K562 (cell line): ENCODE data around the gene COL6A6. TPM values are rescaled to one million over a fixed set of nuclear protein-coding genes. Genes with fewer than 3 reads are reported as not detected.

Source experiments
- ATAC-seq: fragments of 200-7000 bp; cut with Tn5 transposase; 3 replicates; pipeline ENCODE4 v1.9.1; 2020; ENCODE audit warnings: moderate library complexity
- BruUV-seq: library from RNA; stranded (reverse); fragments of 400-500 nt; replicated peaks from 2 replicates; lab custom pipeline; 2021; lab: Mats Ljungman, UMichigan
- CTCF ChIA-PET: fragments of 300-600 bp; formaldehyde crosslinking; extraction: SDS; loops from one replicate; lab custom pipeline; 2021; ENCODE audit warnings: low intra/inter-chr PET ratio; lab: Yijun Ruan, JAX
- POLR2A ChIA-PET: fragments of 300-600, 350-650 bp; sonication (Branson Sonifier 250); formaldehyde crosslinking; extraction: SDS; loops from one replicate; lab custom pipeline; 2021; ENCODE audit warnings: antibody characterized with exemption, inconsistent platforms; lab: Yijun Ruan, JAX
- DNase-seq, 4 experiments: peaks; one replicate each; pipeline versions ENCODE4 v3.0.0 to v3.0.0-alpha.2; 2011 to 2018; ENCODE audit warnings: low spot score in 3 of 4, mixed read lengths in 3 of 4; ENCODE audit errors: extremely low read depth in 1 of 4
- FAIRE-seq: peaks from 2 replicates; lab custom pipeline; 2011; peaks lifted over from hg19 to GRCh38; lab: Jason Lieb, UNC
- H2AFZ ChIP-seq: 2 replicates; pipeline ENCODE4 v1.6.0; 2011; ENCODE audit warnings: low read depth, low read length, control low read depth, inconsistent platforms
- H3K27ac ChIP-seq: fragments of 200-600 bp; 3 replicates; pipeline ENCODE4 v1.8.0; 2011; ENCODE audit warnings: low read depth, mild to moderate bottlenecking, control low read depth, inconsistent platforms, low read length, moderate library complexity, mixed read lengths; ENCODE audit errors: extremely low read depth
- H3K27me3 ChIP-seq, 2 experiments: fragments of 300-600 bp in 1 of 2; 2 replicates in 1 of 2; 3 replicates in 1 of 2; pipeline versions ENCODE4 v1.6.0 to v1.8.0; 2011; ENCODE audit warnings: inconsistent platforms in 2 of 2, low read length in 2 of 2, mild to moderate bottlenecking in 1 of 2, mixed read lengths in 1 of 2, moderate library complexity in 1 of 2; ENCODE audit not compliant: control insufficient read depth in 2 of 2, insufficient read depth in 2 of 2
- H3K36me3 ChIP-seq: fragments of 300-600 bp; 3 replicates; pipeline ENCODE4 v1.8.0; 2011; ENCODE audit warnings: mild to moderate bottlenecking, low read length, inconsistent platforms; ENCODE audit not compliant: control insufficient read depth, insufficient read depth
- H3K4me1 ChIP-seq, 2 experiments: fragments of 200-600 bp in 1 of 2; replicated peaks in 1 of 2; 2 replicates in 1 of 2; 3 replicates in 1 of 2; pipeline versions ENCODE4 v1.5.1 to v1.8.0; 2011; ENCODE audit warnings: inconsistent platforms in 2 of 2, low read length in 2 of 2, mild to moderate bottlenecking in 1 of 2, mixed read lengths in 1 of 2, moderate library complexity in 1 of 2; ENCODE audit not compliant: control insufficient read depth in 2 of 2, insufficient read depth in 2 of 2
- H3K4me2 ChIP-seq: 2 replicates; pipeline ENCODE4 v1.6.1; 2011; ENCODE audit warnings: low read length, control low read depth, inconsistent platforms, mixed read lengths; ENCODE audit not compliant: insufficient read depth
- H3K4me3 ChIP-seq: fragments of 200-600 bp; sonication (generic), shearing (Covaris generic); 2 replicates; pipeline ENCODE4 v1.5.1; 2016; ENCODE audit warnings: control low read depth, inconsistent platforms
- H3K79me2 ChIP-seq: fragments of 200-600 bp; 3 replicates; pipeline ENCODE4 v1.8.0; 2011; ENCODE audit warnings: low read length, inconsistent platforms; ENCODE audit not compliant: control insufficient read depth, insufficient read depth
- H3K9ac ChIP-seq, 2 experiments: 2 replicates each; pipeline versions ENCODE4 v1.6.0 to v1.6.1; 2011; ENCODE audit warnings: low read depth in 2 of 2, low read length in 2 of 2, control low read depth in 1 of 2, inconsistent platforms in 1 of 2, mild to moderate bottlenecking in 1 of 2, mixed read lengths in 1 of 2; ENCODE audit not compliant: insufficient read depth in 1 of 2
- H3K9me1 ChIP-seq: one replicate; pipeline ENCODE4 v1.6.0; 2011; ENCODE audit warnings: inconsistent platforms, mild to moderate bottlenecking, low read length, moderate library complexity; ENCODE audit not compliant: control insufficient read depth, insufficient read depth
- H3K9me3 ChIP-seq: replicated peaks from 2 replicates; pipeline ENCODE4 v1.5.1; 2011; ENCODE audit warnings: low read depth, low read length, inconsistent platforms; ENCODE audit not compliant: control insufficient read depth, insufficient read depth
- H4K20me1 ChIP-seq: replicated peaks from 2 replicates; pipeline ENCODE4 v1.6.1; 2011; ENCODE audit warnings: low read length, inconsistent platforms, mixed read lengths; ENCODE audit not compliant: control insufficient read depth, insufficient read depth
- BMI1 ChIP-seq: fragments of 150-350 bp; IDR thresholded peaks from 2 replicates; pipeline ENCODE4 v1.6.1; 2014; ENCODE audit warnings: low read length
- CBX2 ChIP-seq: fragments of 200-600 bp; sonication (generic); IDR thresholded peaks from one replicate; pipeline ENCODE4 v1.6.1; 2012; ENCODE audit warnings: mild to moderate bottlenecking, low read length, inconsistent platforms; ENCODE audit not compliant: insufficient read depth, poor library complexity, severe bottlenecking
- HMG20B ChIP-seq: fragments of 250-450 bp; sonication (Bioruptor Pico); IDR thresholded peaks from 2 replicates; pipeline ENCODE4 v1.5.0; 2021; ENCODE audit warnings: mild to moderate bottlenecking
- ILK ChIP-seq: fragments of 450-650 bp; IDR thresholded peaks from 2 replicates; pipeline ENCODE4 v1.6.1; 2016; ENCODE audit warnings: missing genetic modification characterization, low read depth, mild to moderate bottlenecking, missing compliant biosample characterization, moderate library complexity, borderline replicate concordance
- MAFG ChIP-seq: fragments of 450-650 bp; conservative IDR thresholded peaks from 2 replicates; pipeline ENCODE4 v1.6.1; 2016; ENCODE audit warnings: missing genetic modification characterization, missing compliant biosample characterization
- NONO ChIP-seq, 2 experiments: fragments of 200-400 bp in 1 of 2; fragments of 450-650 bp in 1 of 2; formaldehyde crosslinking in 1 of 2; IDR thresholded peaks; 2 replicates each; pipeline ENCODE4 v1.6.1; 2017; ENCODE audit warnings: low read depth in 2 of 2, mild to moderate bottlenecking in 2 of 2, moderate library complexity in 2 of 2, low read length in 1 of 2
- NR1H2 ChIP-seq: sonication (generic); formaldehyde crosslinking; IDR thresholded peaks from 2 replicates; pipeline ENCODE4 v1.4.0; 2020; ENCODE audit warnings: mild to moderate bottlenecking, missing genetic modification reagents
- POU5F1 ChIP-seq: fragments of 150-350 bp; IDR thresholded peaks from 2 replicates; pipeline ENCODE4 v1.6.1; 2014; ENCODE audit warnings: borderline replicate concordance, low read length, low read depth, mild to moderate bottlenecking; ENCODE audit not compliant: partially characterized antibody
- ZNF143 ChIP-seq: sonication (generic); formaldehyde crosslinking; IDR thresholded peaks from 2 replicates; pipeline ENCODE4 v1.9.0; 2022; ENCODE audit warnings: mild to moderate bottlenecking, missing genetic modification reagents
- WGBS: fragments of 100-300 bp; shearing (Covaris generic); methylation state at CpG from one replicate; pipeline ENCODE4 v1.1.6; 2016; ENCODE audit warnings: low coverage, mixed read lengths; ENCODE audit not compliant: insufficient coverage; ENCODE audit errors: missing lambda C conversion rate; 5-methylcytosine and 5-hydroxymethylcytosine counted together
- in situ Hi-C: fragments of 300-500 bp; cut with MboI; formaldehyde crosslinking; loops from 4 replicates; pipeline ENCODE4 v1.15.0; 2018; ENCODE audit warnings: inconsistent platforms, mixed read lengths
- intact Hi-C: fragments of 100-400 bp; cut with micrococcal nuclease; formaldehyde crosslinking; loops from 2 replicates; pipeline ENCODE4 v1.14.2; 2022
- polyA plus RNA-seq, 8 experiments: library from polyadenylated mRNA; depleted of rRNA in 4 of 8; stranded (reverse) in 5 of 8; unstranded in 3 of 8; fragments of >200 nt; fragmentation: Nextera tagmentation in 2 of 8; fragmentation: Illumina TruSeq in 1 of 8; extraction: Ambion mirVana in 2 of 8; extraction: Trizol in 1 of 8; gene quantifications; 2 replicates each; pipeline versions ENCODE4 v1.2.1 to v1.2.3, GENCODE V29; 2011 to 2014; ENCODE audit warnings: inconsistent platforms in 1 of 8, missing spikeins in 1 of 8
- total RNA-seq, 7 experiments: library from RNA; depleted of rRNA in 6 of 7; stranded (reverse); fragments of >200 nt in 6 of 7; fragmentation: Illumina TruSeq in 2 of 7; extraction: Trizol in 2 of 7; gene quantifications; 2 replicates each; pipeline versions ENCODE4 v1.2.1 to v1.2.3, GENCODE V29; 2011 to 2021; ENCODE audit warnings: low replicate concordance in 1 of 7

Gene COL6A6
- total and polyA plus RNA-seq, 9 of the 15 experiments (the other 6 are each of a cell fraction or from before 2014, with no cell fraction given) = 0.03 to 0.04 (median 0.03) TPM; not detected in 4

DNA sequence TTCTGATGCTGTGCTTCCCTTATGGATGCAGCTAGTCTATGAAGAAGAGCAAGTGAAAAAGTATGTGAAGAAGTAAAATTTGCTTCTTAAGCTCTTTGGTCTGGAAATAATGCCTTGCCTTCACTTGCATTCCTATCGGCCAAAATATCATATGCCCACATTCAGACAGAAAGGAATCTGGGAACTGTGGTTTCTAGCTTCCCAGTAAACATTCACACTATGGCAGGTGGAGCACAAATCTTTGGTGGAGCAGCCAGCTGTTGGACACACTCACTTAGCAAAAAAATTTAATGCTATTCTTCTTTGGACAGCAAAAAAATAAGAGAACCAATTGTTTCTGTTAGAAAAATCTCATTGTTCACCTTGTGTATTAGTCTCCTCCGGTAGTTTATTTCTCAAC, 12.3 kb upstream of the COL6A6 start:
- intact Hi-C loops = no loop called here

GRCh38 chr3:130506031-130506430, 10.9 kb upstream of the COL6A6 start:
- Histone ChIP-seq H3K79me2 (no peaks in the 10 kb centered on the region), H3K4me1 (no peaks in the 10 kb centered on the region), H3K27me3 (no peaks in the 10 kb centered on the region), H3K27ac (no peak overlapping the region), H3K9me1 (no peaks in the 10 kb centered on the region), H3K9me3 (no peaks in the 10 kb centered on the region), H3K36me3 (no peaks in the 10 kb centered on the region), H3K9ac (no peak overlapping the region), H2AFZ (no peak overlapping the region), H3K4me2 (no peak overlapping the region), H3K4me3 (no peak overlapping the region), H4K20me1 (no peaks in the 10 kb centered on the region)
- in situ Hi-C loops (no loop called here), intact Hi-C loops (no loop called here)
- ATAC-seq (no peak), DNase-seq (no peak), FAIRE-seq (no peak)
- no TSS peak for BruUV-seq
- no peak for TF ChIP-seq CBX2
- no peak for TF ChIP-seq HMG20B (CRISPR knock-in tag)
- no peak for TF ChIP-seq ILK (tag)
- CTCF ChIA-PET = no interaction called here
- POLR2A ChIA-PET = no interaction called here
- 27% methylated on average over 3 of the region's 3 CpGs for WGBS

More for the DNA sequence above, 12.3 kb upstream of the COL6A6 start:
- Histone ChIP-seq H3K9me1 (no peaks in the 10 kb centered on the region), H3K27me3 (no peaks in the 10 kb centered on the region), H3K4me1 (no peaks in the 10 kb centered on the region; a peak in 1 of 5 replicates), H4K20me1 (no peaks in the 10 kb centered on the region), H3K9me3 (no peaks in the 10 kb centered on the region), H2AFZ (no peak overlapping the region), H3K27ac (no peak overlapping the region), H3K9ac (no peak overlapping the region), H3K79me2 (no peaks in the 10 kb centered on the region), H3K4me2 (no peak overlapping the region), H3K4me3 (no peak overlapping the region)
- in situ Hi-C loops = no loop called here
- DNase-seq (no peak), FAIRE-seq (no peak), ATAC-seq (no peak)
- WGBS = 58% methylated on average over 2 of the region's 2 CpGs
- BruUV-seq = no TSS peak
- ChIA-PET POLR2A (no interaction called here), CTCF (no interaction called here)
- TF ChIP-seq NR1H2 (CRISPR knock-in tag) (no peak), BMI1 (no peak), POU5F1 (no peak), MAFG (tag) (no peak), NONO (IDR thresholded peaks at IDR 0.05; ENCODE audit: low read depth in 2 of 2, low read length in 1 of 2) (no peak), ZNF143 (no peak)
- TF ChIP-seq, all 486 proteins: peak for 0
- no peaks in the 10 kb centered on the region for H3K36me3 ChIP-seq
